ENCODE data around the gene AKT1. TPM values are rescaled to one million over a fixed set of nuclear protein-coding genes. Genes with fewer than 3 reads are reported as not detected.

Gene AKT1
- total and polyA plus RNA-seq, 2 of the 13 experiments (the other 11 are each of a cell fraction or from before 2014, with no cell fraction given) = 96.2 to 116 TPM

DNA sequence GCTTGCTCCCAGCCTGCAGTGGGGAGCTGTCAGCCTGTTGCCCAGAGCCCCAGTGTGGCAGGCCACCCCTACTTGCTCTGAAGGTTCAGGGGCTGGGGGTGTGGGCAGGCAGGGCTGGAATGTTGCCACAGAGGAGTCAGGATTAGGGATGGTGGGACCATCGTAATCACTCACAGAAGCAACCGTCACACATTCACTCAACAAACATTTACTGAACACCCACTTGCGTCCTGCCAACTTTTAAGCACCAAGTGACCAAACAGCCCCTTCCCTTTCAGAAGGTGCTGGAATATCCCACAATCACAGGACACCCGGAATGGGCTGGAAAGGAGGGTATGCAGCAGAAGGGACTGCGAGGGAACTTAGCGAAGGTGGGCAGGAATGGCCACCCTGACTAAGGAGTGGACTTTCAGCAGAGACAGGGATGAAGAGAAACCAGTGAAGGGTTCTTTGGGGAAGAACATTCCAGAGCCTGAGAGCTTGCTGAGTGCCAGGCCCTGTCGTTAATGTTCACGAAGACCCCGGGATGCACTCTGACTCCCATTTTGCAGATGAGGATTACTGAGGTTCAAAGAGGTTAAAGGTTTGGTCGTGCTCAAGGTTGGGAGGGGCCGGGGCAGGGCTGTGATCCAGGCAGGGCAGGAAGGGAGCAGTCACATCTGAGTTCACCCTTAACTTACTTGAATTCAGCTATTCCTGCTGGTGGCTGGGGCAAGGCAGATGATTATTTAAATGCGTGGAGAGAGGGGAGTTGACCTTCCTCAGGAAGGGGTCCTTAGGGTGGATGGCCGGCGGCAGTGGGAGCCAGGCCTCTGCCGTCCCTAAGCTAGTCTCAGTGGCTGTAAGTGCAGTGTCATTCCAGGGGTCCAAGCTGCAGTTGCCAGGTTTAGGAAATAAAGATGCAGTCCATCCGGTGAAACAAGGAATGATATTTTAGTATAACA, 3.0 kb upstream of the AKT1 start (continued):
- TF ChIP-seq NR2F6 (IDR thresholded peaks at IDR 0.05) (no peak), NR2F6 (CRISPR knock-in tag; IDR thresholded peaks at IDR 0.05) (no peak), DNMT1 (CRISPR knock-in tag; IDR thresholded peaks at IDR 0.05) (no peak), MAFK (conservative IDR thresholded peaks at IDR 0.05 in 1 of 2, IDR thresholded peaks at IDR 0.05 in 1 of 2; ENCODE audit: low read length in 2 of 2) (no peak), ZNF839 (CRISPR knock-in tag; IDR thresholded peaks at IDR 0.05; ENCODE audit: borderline replicate concordance) (no peak), MAFF (IDR thresholded peaks at IDR 0.05; ENCODE audit: low read depth, low read length) (no peak), ZNF550 (CRISPR knock-in tag; IDR thresholded peaks at IDR 0.05; ENCODE audit: borderline replicate concordance) (no peak), HNF4G (IDR thresholded peaks at IDR 0.05; ENCODE audit: borderline replicate concordance, low read depth, low read length) (no peak), HNF4G (CRISPR knock-in tag; IDR thresholded peaks at IDR 0.05; ENCODE audit: borderline replicate concordance, low read depth) (no peak), KDM1A (CRISPR knock-in tag; IDR thresholded peaks at IDR 0.05) (peak; percentile 16; the same call in 1 of the 2 replicates)
- TF ChIP-seq, protein P1, sequence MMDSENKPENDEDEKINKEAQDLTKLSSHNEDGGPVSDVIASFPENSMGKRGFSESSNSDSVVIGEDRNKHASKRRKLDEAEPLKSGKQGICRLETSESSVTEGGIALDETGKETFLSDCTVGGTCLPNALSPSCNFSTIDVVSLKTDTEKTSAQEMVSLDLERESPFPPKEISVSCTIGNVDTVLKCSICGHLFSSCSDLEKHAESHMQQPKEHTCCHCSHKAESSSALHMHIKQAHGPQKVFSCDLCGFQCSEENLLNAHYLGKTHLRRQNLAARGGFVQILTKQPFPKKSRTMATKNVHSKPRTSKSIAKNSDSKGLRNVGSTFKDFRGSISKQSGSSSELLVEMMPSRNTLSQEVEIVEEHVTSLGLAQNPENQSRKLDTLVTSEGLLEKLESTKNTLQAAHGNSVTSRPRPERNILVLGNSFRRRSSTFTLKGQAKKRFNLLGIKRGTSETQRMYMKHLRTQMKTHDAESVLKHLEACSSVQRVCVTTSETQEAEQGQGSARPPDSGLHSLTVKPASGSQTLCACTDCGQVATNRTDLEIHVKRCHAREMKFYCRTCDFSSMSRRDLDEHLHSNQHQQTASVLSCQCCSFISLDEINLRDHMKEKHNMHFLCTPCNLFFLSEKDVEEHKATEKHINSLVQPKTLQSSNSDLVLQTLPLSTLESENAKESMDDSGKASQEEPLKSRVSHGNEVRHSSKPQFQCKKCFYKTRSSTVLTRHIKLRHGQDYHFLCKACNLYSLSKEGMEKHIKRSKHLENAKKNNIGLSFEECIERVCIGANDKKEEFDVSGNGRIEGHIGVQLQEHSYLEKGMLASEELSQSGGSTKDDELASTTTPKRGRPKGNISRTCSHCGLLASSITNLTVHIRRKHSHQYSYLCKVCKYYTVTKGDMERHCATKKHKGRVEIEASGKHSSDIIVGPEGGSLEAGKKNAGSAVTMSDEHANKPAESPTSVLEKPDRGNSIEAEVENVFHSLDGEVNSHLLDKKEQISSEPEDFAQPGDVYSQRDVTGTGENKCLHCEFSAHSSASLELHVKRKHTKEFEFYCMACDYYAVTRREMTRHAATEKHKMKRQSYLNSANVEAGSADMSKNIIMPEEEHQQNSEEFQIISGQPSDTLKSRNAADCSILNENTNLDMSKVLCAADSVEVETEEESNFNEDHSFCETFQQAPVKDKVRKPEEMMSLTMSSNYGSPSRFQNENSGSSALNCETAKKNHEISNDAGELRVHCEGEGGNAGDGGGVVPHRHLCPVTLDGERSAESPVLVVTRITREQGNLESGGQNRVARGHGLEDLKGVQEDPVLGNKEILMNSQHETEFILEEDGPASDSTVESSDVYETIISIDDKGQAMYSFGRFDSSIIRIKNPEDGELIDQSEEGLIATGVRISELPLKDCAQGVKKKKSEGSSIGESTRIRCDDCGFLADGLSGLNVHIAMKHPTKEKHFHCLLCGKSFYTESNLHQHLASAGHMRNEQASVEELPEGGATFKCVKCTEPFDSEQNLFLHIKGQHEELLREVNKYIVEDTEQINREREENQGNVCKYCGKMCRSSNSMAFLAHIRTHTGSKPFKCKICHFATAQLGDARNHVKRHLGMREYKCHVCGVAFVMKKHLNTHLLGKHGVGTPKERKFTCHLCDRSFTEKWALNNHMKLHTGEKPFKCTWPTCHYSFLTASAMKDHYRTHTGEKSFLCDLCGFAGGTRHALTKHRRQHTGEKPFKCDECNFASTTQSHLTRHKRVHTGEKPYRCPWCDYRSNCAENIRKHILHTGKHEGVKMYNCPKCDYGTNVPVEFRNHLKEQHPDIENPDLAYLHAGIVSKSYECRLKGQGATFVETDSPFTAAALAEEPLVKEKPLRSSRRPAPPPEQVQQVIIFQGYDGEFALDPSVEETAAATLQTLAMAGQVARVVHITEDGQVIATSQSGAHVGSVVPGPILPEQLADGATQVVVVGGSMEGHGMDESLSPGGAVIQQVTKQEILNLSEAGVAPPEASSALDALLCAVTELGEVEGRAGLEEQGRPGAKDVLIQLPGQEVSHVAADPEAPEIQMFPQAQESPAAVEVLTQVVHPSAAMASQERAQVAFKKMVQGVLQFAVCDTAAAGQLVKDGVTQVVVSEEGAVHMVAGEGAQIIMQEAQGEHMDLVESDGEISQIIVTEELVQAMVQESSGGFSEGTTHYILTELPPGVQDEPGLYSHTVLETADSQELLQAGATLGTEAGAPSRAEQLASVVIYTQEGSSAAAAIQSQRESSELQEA (CRISPR knock-in tag; IDR thresholded peaks at IDR 0.05; ENCODE audit: not compliant biosample characterization) = no peak
- TF ChIP-seq, protein P2, sequence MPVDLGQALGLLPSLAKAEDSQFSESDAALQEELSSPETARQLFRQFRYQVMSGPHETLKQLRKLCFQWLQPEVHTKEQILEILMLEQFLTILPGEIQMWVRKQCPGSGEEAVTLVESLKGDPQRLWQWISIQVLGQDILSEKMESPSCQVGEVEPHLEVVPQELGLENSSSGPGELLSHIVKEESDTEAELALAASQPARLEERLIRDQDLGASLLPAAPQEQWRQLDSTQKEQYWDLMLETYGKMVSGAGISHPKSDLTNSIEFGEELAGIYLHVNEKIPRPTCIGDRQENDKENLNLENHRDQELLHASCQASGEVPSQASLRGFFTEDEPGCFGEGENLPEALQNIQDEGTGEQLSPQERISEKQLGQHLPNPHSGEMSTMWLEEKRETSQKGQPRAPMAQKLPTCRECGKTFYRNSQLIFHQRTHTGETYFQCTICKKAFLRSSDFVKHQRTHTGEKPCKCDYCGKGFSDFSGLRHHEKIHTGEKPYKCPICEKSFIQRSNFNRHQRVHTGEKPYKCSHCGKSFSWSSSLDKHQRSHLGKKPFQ (CRISPR knock-in tag; IDR thresholded peaks at IDR 0.05; ENCODE audit: insufficient replicate concordance) = no peak
- TF ChIP-seq, protein P3, sequence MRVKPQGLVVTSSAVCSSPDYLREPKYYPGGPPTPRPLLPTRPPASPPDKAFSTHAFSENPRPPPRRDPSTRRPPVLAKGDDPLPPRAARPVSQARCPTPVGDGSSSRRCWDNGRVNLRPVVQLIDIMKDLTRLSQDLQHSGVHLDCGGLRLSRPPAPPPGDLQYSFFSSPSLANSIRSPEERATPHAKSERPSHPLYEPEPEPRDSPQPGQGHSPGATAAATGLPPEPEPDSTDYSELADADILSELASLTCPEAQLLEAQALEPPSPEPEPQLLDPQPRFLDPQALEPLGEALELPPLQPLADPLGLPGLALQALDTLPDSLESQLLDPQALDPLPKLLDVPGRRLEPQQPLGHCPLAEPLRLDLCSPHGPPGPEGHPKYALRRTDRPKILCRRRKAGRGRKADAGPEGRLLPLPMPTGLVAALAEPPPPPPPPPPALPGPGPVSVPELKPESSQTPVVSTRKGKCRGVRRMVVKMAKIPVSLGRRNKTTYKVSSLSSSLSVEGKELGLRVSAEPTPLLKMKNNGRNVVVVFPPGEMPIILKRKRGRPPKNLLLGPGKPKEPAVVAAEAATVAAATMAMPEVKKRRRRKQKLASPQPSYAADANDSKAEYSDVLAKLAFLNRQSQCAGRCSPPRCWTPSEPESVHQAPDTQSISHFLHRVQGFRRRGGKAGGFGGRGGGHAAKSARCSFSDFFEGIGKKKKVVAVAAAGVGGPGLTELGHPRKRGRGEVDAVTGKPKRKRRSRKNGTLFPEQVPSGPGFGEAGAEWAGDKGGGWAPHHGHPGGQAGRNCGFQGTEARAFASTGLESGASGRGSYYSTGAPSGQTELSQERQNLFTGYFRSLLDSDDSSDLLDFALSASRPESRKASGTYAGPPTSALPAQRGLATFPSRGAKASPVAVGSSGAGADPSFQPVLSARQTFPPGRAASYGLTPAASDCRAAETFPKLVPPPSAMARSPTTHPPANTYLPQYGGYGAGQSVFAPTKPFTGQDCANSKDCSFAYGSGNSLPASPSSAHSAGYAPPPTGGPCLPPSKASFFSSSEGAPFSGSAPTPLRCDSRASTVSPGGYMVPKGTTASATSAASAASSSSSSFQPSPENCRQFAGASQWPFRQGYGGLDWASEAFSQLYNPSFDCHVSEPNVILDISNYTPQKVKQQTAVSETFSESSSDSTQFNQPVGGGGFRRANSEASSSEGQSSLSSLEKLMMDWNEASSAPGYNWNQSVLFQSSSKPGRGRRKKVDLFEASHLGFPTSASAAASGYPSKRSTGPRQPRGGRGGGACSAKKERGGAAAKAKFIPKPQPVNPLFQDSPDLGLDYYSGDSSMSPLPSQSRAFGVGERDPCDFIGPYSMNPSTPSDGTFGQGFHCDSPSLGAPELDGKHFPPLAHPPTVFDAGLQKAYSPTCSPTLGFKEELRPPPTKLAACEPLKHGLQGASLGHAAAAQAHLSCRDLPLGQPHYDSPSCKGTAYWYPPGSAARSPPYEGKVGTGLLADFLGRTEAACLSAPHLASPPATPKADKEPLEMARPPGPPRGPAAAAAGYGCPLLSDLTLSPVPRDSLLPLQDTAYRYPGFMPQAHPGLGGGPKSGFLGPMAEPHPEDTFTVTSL (CRISPR knock-in tag; IDR thresholded peaks at IDR 0.05; ENCODE audit: borderline replicate concordance) = no peak
